ENCODE measurements around the gene SERPINI2.

SERPINI2 gene, protein sequence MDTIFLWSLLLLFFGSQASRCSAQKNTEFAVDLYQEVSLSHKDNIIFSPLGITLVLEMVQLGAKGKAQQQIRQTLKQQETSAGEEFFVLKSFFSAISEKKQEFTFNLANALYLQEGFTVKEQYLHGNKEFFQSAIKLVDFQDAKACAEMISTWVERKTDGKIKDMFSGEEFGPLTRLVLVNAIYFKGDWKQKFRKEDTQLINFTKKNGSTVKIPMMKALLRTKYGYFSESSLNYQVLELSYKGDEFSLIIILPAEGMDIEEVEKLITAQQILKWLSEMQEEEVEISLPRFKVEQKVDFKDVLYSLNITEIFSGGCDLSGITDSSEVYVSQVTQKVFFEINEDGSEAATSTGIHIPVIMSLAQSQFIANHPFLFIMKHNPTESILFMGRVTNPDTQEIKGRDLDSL

DNA sequence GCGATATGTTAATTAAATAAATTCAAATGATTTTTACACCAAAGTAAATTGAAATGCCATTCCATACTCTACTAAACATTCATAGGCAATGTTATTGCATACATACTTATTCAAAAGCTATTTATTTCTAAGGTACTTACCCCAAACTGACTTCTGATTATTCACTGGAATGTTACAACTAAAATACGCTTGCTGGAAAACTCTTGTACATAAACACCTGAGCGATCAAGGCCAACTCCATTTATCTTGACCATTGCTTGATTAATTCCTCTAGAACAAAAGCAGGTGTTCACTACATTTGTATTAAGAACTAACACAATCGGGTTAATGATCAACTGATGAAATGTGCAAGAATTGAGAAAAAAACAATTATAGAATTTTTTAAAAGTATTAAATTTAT is at the start of gene SERPINI2:
TSS of gene SERPINI2 (minus strand) at position 180 of the 400 bp plus-strand sequence. CDS start 2,208 bp downstream, outside the sequence.
- no peak for DNase-seq

DNA sequence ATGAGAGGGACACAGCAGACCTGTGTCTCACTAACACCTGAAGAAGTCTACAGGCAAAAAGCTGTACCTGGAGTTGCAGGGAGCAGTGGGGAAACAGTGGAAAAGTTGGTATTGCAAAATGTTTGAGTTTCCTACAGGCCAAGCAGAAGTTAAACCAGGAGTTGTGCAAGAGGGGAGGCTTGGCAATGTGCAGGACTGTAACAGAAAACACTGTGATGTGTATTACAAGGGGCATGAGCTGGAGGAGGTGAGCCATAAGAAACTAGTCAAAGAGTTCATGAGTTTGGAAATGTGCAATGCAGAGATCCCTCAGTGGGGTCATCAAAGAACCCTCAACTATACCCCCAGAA is 47.1 kb upstream of the SERPINI2 start:
- no peak for DNase-seq

DNA sequence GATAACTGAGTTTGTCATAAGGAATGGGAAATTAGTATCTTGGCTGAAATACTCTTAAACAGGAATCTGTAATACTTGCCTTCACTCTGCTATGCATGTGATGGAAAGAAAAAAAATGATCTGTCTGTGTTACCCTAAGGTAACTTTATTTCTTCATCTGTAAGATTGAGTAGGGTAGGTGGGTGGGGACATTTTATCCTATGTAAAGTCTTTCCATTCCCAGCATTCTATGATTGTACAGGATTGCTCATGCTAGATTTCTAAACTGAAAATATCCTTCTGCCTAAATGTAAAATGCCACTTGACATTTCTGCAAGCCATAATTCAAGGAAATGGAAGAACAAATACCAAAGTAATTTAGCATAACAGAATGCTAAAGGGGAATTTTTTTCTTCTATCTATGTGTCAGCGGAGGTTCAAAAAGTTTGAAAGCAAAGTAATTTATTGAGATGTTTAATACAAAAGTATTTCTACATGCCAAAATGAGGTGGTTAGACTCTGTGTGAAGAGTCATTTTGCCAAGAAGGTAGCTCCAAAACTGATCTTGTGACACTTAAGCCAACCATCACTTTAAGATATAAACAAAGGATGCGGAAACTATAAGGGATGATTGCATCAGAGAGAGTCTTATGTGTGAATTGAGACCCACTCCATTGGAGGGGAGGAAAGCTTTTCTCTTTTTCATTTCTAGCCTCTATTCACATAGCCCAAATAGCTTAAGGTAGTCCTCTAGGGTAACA is 46.6 kb upstream of the SERPINI2 start:
- no peak for DNase-seq

DNA sequence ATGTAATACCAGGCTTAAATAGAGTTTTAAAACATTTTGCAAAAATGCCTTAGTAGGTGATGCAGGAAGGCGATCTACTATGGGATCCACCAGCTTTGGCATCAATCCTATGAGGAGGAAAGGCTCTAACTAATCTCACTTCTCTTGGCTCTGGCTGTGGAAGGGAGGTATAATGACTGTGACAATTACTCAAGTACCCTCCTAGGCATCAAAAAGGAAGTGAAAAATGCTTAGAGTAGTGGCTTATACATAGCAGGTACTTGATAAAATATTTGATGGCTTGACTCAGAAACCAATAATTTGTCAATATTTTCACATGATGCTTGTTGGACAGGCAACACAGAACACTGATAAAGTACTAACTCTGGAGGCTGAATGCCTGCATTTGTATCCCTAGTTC is 34.1 kb upstream of the SERPINI2 start:
- DNase-seq, result no peak

DNA sequence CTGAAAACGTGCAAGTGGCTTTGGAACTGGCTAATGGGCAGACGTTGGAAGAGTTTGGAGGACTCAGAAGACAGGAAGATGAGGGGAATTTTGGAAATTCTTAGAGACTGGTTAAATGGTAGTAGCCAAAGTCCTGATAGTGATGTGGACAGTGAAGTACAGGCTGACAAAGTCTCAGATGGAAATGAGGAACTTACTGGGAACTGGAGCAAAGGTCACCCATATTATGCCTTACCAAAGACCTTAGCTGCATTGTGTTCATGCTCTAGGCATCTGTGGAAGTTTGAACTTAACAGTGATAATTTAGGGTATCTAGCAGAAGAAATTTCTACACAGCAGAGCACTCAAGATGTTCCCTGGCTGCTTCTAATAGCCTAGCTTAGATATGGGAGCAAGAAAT is 28.6 kb upstream of the SERPINI2 start:
- no peak for DNase-seq

DNA sequence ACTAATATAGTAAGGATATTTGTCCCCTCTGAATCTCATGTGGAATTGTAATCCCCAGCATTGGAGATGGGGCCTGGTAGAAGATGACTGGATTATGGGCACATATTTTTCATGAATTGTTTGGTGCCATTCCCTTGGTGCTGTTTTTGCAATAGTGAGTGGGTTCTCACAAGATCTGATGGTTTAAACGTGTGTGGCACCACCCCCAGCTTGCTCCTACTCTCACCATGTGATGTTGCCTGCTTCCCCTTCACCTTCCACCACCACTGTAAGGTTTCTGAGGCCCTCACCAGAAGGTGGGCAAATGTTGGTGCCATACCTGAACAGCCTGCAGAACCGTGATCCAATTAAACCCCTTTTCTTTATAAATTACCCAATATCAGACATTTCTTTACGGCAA is 28.1 kb upstream of the SERPINI2 start:
- no peak for DNase-seq

DNA sequence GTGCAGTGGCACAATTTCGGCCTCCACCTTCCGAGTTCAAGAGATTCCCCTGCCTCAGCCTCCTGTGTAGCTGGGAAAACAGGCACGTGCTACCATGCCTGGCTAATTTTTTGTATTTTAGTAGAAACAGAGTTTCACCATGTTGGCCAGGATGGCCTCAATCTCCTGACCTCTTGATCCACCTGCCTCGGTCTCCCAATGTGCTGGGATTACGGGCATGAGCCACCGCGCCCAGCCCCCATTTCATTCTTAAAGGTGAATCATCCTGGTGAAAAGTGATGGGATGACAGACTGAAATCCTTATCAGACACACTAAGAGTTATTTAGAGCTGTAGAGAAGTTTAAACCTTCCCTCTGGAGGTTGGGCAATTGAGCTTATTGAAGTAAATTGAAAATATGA is 24.1 kb upstream of the SERPINI2 start:
- DNase-seq, result no peak

DNA sequence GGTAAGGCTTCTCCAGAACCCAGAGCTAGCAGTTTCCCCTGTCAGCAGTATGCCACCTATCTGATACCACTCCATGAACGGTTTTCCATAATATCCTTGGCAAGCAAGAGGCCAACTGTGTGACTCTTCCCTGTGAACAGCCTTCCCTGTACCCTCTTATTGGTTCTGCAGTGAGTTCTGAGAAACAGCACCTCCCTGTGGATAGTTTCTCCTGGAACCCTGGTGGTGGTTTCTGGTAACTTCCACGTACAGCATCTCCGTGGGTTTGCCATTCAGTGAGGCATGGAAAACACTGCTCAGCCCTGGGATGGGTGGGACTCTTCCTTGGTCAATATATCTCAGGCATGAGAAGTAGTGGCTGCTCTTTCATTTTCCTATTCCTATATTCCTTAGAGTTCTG is 19.4 kb upstream of the SERPINI2 start:
- no peak for DNase-seq

DNA sequence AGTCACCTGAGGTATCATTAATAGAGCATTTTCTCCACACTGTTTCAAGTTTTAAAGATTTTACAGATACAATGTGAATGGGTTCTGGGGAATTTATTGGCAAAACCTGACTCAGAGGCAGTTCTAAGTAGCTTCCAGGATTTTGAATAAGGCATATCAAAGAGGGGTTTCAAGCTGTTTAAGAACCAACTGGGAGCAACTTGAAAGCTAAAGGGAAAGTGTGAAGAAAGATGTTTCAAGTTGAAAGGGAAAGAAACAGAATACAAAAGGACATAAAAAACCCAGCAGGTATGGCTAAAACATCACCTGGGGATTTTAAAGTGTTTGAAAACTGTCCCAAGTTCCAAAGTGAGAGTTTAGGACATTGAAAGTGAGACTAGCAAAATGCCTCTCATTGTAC is 17.8 kb upstream of the SERPINI2 start:
- DNase-seq, result no peak

DNA sequence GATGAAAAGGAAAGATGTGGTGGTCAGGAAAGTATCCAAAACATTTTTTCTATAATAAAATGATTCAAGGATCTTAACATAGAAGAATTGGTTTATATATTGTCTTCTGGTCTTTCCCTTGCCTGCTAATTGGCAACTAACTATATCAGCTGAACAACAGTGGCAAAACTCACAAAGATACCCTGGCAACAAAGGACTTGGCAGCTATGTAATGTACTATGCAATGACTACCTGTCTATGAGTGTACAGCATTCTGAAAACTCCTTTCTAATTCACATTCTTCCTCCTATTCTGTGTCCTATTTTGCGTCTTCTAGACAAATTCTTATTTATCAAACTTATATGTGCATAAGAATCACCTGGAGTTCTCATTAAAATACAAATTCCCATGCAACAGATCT is 15.7 kb upstream of the SERPINI2 start:
- DNase-seq, result no peak

DNA sequence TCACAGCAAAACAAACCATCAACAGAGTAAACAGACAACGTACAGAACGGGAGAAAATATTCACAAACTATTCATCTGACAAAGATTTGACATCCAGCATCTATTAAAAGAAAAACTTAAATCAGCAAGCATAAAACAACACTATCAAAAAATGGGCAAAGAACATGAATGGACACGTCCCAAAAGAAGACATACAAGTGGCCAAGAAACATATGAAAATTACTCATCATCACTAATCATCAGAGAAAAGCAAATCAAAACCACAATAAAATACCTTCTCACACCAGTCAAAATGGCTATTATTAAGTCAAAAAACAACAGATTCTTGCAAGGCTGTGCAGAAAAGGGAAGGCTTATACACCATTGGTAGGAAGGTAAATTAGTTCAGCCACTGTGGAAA is 13.7 kb upstream of the SERPINI2 start:
- no peak for DNase-seq

DNA sequence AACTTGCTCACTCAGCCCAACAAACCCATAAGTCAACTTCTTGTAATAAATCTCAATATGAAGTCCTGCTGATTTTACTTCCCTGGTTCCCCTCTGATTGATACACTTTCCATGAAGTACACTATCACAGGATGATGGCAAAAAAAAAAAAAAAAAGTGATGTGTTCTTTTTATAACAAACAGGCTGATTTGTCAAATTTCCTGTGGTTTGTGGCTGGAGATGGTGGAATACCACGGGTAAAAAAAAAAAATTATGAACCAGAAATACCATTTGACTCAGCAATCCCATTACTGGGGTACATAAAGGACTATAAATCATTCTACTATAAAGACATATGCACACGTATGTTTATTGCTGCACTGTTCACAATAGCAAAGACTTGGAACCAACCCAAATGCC is 10.7 kb upstream of the SERPINI2 start:
- no peak for DNase-seq

DNA sequence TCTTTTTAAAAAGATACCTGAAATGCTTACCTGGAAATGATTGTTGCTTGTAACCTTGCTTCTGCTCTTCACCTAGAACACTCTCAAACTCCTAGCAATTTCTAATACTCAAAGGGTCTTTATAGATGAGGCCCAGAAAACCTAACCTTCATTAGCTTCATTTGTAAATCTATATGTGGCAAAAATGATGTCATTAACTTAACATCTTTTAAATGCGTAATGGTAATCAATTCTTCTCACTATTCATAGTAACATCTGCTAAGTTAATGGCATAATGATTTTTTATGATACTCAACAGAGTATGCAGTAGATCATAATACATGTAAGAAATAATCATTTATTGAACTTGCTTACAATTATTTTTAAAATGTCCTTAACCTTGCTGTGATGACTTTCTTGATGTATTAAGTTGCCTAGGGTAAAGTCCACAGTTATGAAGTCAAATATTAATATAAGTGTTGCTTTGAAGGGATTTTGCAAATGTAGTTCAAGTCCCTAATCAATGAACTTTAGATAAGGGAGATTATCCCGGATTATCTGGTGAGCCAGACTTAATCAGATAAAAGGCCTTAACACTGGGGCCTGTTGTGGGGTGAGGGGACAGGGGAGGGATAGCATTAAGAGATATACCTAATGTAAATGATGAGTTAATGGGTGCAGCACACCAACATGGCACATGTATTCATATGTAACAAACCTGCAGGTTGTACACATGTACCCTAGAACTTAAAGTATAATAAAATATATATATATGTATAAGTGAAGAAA is 10.1 kb upstream of the SERPINI2 start:
- no peak for DNase-seq

DNA sequence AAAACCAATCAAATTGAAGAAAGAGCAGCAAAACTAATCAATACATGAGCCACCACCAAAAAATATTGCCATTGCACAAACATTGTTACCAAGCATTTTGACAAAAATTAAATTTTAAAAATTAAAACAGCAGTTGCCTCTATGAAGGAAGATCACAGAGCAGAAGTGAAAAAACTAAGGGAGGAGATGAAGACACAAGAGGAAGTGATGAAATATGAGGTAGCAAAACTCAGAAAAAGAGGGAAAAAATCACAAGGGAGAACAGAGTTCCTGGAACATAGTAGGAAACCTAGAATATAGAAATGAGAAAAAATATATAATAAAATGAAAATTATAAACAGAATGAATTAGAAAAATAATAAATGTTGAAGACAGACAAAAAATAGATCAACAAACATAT is 7.3 kb upstream of the SERPINI2 start:
- no peak for DNase-seq

DNA sequence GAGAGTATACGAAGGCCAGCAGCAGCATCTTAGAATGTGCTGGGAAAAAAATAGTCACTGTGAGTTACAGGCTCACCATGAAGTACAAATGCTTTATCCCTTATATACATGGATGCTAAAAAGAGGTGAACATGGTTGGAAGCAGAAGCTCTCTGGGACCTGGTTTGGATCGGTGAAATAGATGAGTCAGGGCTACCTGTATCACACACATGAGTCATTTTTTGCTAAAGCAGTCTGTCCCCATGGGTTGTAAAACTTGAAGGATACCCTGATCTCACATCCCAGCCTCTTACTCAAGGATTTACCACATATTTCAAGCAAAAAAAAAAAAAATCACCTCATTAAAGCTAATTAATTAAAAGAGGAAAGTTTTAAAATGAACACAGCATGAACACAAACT is 6.9 kb upstream of the SERPINI2 start:
- DNase-seq, result no peak

DNA sequence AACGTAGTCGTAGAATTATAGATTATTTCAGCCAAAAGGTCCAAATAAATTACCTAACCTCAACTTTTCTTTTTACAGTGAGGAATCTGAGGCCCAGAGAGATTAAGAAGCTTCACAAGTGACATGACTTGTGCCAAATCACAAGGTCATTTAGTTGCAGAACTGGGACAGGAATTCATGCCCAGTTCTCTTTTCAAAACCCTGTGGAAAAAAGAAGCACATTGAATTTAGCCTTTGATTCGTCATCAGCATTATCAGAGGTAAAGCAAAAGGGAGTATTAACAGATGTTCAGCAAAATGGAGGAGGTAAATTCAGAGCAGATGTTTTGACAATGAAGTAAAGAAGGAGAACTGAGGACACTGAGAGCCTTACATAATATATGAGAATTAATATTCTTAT is 4.5 kb downstream of the SERPINI2 start:
- no peak for DNase-seq

DNA sequence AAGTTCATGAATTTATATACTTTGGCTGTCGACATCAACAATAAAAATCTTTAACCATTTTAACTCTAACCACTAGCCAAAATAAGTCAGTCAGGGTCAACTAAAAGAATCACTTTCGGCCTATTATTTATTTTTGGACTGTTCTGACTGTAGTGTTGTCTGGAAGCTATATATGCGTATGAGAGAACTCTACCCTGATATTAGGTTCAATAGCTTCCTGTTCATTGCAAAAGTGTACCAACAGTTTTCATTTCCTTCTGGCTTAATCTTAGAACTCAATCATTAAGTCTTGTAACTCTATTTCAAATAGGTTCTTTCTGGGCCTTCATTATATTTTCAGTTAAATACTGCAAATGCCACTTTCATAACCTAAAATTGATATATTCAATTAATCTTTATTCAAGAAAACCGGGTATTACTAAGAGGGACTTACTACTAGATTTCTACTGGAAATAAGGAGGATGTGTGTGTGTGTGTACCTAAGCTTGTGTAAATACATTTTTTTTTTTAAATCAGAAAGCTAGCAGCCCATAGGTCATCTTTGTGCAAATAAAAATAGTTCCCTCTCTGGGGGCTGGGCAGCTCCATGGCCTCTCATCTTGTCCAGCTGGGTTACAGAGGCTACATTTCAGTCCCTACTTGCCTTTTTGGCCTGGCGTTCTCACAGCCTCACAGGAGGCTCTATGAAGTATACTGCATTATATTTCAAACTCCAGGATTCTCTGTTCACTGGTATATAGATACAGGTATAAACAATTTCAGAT is 5.8 kb downstream of the SERPINI2 start:
- no peak for DNase-seq

DNA sequence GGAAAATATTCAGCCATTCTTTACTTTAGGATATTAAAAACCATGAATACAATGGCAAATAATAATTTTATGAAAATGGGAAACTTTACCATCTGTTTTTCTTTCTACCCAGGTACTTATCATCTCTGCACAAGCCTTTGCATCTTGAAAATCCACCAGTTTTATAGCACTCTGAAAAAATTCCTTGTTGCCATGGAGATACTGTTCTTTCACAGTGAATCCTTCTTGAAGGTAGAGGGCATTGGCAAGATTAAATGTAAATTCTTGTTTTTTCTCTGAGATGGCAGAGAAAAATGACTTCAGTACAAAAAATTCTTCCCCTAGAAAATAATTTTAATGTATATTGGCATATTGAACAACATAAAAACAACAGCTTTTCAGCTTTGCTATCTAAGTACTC is 6.9 kb downstream of the SERPINI2 start:
- DNase-seq, result no peak

DNA sequence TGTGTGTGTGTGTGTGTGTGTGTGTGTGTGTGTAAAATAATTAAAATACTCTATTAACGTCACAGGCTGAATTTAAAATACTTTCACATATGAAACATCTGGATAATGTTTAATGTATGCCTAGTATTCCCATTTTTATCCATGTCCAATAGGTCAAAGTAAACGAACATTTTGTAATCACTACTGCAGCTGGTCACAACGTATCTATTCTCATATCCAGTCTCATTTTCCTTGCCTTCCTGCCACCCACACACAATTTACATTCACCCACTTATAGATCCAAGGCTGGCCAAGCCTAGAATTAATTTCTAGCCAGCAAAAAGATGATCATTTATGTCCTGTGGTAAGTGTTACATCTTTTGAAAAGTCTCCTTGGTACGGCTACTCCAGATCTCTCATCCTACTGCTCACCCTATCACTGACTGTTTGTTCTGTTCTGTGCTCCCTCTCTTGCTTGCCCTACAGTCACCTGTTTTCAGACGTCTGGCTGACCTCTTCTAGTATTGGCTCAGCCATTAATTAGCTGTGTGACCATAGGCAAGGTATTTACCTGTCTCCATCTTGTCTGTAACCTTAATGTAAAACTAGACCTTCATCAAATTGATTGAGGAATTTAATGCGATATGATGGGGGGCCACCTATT is 17.6 kb downstream of the SERPINI2 start:
- no peak for DNase-seq

DNA sequence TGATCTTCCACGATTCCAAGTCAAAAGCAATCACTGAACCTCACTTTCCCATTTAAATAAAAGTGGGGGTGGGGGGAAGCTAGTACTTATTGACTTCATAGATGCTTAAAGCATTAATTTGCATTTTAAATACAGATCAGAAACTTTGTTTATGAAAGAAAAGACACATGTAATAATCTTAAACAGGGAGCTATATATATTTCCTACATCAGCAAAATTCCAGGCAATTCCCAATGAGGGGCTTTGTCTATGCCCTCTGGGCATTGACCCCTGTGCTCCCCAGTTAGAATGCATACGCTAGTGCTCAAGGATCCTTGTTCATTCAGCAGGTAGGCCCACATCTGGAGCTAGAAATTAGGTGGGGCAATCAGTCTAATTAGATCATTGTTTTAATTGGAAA is 20.0 kb downstream of the SERPINI2 start:
- DNase-seq, result no peak

DNA sequence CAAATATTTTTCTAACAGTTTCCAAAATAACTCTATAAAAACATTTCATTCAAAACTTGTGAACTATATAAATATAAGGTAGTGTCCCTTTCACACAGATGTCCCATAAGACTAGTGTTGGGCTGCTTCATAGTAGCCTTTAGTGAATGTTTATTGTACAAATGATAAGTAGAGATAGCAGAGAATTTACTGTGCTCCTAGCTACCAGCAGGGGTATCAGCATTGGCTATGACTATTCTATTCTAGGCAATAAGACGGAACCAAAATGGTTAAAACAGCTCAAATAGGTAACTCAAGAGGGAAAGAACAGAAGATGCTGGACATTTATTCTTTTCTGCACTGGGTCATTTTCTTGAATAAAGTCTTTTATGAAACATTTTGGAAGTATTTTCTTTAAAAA is 22.6 kb downstream of the SERPINI2 start:
- DNase-seq, result no peak

DNA sequence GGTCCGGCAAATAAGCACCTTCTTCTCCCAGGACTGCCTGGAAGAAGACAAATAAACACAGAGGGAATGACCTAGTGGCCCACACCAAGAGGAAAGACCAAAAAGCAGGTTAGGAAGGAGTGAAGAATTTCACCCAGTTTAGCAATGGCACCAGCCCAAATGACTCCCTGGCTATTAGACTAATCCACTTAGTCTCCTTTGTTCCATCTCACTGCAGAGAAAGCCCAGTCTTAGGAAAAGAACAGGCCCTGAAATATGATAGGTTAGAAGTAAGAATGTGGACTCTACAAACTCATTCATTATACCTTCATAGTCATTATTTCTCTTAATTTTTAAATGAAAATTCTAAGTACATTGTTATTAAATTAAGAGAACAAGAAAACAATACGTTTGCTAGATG is 23.2 kb downstream of the SERPINI2 start:
- no peak for DNase-seq

DNA sequence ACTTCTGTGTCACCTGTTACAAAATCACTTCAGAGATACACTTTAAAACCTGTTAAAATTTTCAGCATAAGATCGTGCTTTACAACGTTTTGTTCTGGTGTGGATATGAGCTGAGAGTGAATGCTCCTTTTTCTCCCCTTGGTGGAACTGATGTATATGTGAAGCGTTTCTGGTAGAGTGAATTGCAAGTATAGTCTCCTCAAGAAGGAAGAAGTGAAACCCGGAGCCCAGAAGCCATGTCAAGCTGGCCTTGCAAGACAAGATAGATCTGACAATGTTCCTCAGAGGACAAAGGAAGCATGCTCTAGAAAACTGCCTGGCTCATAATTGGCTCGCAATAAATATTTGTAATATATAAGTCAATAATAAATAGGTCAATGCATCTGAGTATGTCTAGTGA is 23.6 kb downstream of the SERPINI2 start:
- no peak for DNase-seq
